G401 (cell line): ENCODE data around the gene GJA1. TPM values are rescaled to one million over a fixed set of nuclear protein-coding genes. Genes with fewer than 3 reads are reported as not detected.

Experiments used
- DNase-seq: peaks from one replicate; pipeline ENCODE4 v3.0.0-alpha.2; 2015; ENCODE audit warnings: low spot score
- in situ Hi-C: cut with HindIII; loops from 2 replicates; pipeline ENCODE4 v1.10.0; 2016; ENCODE audit warnings: low sequenced_read_pairs, mixed read lengths
- total RNA-seq: library from RNA; depleted of rRNA; stranded (reverse); fragments of >200 nt; shearing (Covaris generic); gene quantifications from 2 replicates; pipeline ENCODE4 v1.2.3, GENCODE V29; 2014; rRNA removed

GJA1 gene
- total RNA-seq, 1 experiment from 2014 or later: 402 TPM

DNA sequence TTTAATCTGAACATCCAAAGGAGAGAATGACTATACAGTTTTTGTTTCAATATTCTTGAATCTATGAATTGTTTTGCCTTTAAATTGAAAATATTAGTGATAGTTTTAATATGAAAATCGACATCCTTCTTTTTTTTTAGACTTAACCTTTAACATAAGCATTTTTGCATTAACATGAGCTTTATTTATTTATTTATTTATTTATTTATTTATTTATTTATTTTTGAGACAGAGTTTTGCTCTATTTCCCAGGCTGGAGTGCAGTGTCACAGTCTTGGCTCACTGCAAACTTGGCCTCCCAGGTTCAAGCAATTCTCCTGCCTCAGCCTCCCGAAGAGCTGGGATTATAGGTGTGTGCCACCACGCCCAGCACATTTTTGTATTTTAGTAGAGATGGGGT lies 27.6 kb downstream of the GJA1 start:
- DNase-seq: no peak
- in situ Hi-C loops: no loop called here

DNA sequence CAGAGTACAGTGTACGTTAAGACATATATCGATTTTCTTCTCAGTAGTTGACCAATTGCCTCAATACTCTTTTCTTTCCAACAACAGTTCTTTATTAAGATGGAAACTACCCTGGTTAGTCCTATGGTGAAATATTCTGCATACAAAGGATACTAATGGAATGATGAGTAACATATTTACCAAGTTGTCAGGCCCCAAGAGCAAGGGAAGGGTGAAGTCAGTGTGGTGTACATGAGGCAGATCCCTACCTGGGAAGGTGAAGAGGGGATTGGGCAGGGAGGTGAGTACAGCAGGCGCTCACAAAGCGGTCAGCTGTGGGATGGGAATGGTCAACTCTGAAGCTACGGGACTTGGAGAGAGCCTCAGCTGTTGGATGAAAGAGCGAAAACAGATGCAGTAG lies 29.7 kb downstream of the GJA1 start:
- DNase-seq: no peak

DNA sequence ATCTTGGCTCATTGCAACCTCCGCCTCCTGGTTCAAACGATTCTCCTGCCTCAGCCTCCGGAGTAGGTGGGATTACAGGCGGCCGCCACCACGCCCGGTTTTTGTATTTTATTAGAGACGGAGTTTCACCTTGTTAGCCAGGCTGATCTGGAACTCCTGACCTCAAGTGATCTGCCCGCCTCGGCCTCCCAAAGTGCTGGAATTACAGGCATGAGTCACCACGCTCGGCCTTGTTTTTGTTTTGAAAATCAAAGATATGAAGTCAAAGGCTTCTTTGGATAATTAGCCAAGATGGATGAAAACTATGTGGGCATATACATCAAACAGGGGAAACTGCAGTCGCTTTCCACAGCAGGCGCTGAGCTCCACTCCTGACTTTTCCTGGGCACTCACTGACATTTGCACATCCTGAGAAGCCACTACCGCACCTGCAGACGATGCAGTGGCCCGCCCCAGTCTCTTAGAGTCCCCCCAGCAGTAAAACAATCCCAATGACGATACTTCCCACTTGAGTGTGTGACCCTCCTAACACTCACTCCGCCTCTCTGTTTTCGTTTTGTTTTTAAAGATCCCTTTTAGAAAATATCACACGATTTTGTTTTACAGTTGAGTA lies 44.1 kb downstream of the GJA1 start:
- no peak for DNase-seq
- in situ Hi-C loops: no loop called here

More for the DNA sequence above, 29.7 kb downstream of the GJA1 start:
- in situ Hi-C loops: no loop called here

DNA sequence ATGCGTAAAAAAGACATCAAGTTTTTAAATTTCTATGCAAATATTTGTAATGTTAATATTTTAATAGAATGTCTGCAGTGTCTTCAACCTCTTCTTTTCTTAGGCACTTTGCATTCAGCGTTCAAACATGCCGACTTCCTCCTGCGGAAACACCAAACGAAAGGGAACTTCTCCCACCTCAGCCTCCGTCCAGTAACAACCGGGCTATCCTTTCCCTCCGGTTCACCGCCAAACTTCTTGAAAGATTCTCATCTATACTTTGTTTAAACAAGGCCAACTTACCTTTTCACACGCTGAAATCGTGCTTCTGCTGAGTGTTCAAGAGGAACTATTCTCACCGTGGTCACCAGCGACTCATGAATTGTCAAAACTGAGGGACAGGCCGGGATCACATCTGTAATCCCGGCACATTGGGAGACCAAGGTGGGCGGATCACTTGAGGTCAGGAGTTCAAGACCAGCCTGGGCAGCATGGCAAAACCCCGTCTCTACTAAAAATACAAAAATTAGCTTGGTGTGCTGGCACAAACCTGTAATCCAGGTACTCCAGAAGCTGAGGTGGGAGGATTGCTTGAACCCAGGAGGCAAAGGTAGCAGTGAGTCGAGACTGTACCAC lies 44.8 kb downstream of the GJA1 start:
- DNase-seq: no peak
- in situ Hi-C loops: no loop called here

DNA sequence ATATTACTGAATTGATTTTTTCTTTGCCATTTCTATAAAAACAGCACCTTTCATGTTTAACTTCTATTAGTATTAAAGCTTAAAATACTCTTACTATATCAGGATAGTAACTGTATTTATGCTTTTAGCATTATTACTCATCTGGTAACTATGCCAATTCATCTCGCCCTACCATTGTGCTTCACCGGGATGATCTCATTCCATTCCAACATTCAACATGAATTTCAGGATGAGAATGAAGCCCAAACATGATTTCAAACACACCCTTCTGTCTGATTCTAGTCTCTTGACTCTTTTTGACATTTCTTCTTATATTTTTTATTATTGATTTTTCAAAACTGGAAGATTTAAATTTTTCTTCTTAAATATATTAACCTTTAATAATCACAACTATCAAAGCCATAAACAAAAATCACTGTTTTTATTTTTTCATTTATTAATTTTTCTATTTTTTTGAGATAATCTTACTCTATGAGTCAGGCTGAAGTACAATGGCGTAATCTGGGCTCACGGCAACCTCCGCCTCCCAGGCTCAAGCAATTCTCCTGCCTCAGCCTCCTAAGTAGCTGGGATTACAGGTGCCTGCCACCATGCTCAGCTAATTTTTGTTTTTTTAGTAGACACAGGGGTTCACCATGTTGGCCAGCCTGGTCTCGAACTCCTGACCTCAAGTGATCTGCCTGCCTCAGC lies 46.7 kb downstream of the GJA1 start:
- in situ Hi-C loops: no loop called here

DNA sequence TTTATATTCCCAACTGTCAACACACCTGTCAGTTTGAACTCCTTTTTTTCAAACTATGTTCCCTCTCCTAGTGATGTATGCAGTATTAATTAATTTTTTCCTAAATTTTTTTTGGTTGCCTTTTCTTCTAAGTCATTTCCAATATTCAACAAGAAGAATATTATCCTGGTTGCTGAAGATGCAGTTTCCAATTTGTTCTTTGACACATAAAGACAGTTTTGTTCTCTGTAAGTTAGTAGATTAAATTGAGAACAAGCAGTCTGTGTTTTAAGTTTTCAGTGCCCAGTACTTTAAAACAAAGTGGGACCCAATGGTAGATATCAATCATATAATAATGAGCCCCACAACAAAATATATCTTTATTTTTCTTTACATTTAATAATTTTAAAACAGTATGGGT lies 47.3 kb downstream of the GJA1 start:
- in situ Hi-C loops: no loop called here
- DNase-seq: no peak

More for the DNA sequence above, 46.7 kb downstream of the GJA1 start:
- no peak for DNase-seq

DNA sequence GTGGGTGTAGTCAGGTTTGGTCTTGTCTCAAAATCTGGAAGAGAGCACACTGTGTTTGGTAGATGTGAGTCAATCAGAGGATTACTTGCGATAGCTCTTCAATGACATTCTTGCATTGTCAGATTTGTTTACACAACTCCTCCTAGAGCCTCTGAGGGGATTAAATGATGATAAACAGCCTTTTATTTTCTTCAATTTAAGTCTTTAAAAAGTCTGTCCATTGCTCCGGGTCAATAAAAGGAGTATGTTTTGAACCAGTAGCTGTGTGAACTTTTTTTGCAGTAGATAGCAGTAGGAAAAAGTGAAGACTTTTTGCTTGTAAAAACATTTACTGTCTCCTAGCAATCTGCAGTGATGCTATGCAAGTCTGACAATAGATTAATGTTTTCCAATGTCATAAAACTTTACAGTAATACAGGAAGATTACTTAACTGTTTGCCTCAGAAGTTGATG lies 49.9 kb downstream of the GJA1 start:
- DNase-seq: no peak
- in situ Hi-C loops: no loop called here

DNA sequence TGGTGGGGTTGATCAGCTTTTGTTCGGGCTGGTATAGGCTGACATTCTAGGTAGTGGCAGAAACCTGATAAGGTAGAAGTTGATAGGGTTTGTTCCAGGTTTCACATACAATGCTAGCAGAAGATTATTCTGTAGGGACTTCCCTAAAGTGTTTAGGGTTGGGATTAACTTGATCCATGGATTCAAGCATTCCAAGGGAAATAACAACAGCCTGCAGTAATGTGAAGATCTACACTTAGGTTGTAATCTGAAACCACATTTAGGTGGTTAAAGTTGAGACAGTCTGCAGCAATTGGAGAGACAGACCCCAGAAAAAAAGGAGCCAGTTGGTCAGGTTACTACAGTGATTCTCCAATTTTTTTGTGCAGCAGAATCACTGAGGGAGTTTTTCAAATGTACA lies 56.1 kb downstream of the GJA1 start:
- in situ Hi-C loops: no loop called here
- DNase-seq: no peak

DNA sequence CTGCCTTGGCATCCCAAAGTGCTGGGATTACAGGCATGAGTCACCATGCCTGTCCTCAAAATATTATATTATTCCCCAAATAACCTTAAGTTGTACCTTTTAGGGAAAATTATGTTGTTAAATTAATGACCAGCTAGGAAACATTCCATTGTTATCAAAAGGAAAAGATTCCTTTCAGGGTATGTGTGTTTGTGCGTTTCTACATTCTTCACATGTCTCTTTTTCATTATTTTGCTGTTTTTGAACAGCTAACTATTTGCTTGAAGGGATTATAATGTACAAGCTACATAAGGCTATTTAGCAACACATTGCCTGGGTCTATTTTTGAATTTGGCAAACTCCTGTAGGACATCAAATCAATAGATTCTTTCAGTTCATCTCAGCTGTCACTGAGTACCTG lies 57.1 kb downstream of the GJA1 start:
- no peak for DNase-seq
- in situ Hi-C loops: no loop called here

DNA sequence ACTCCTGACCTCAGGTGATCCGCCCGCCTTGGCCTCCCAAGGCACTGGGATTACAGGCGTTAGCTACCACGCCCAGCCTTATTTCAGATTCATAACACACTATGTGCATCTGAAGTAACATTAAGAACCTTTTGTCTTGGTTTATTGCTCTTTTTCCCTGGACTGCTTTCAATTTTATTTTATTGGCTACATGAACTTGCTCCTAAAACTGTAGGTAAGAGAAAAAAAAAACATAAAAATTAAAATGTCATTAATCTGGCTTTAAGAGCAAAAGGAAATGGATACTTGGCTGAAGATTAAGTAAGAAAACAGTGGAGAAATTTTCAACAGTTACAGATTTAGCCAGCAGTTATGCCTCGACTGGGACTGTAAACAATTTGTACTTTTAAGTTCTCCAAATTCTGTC lies 62.5 kb downstream of the GJA1 start:
- no peak for DNase-seq
- in situ Hi-C loops: no loop called here

DNA sequence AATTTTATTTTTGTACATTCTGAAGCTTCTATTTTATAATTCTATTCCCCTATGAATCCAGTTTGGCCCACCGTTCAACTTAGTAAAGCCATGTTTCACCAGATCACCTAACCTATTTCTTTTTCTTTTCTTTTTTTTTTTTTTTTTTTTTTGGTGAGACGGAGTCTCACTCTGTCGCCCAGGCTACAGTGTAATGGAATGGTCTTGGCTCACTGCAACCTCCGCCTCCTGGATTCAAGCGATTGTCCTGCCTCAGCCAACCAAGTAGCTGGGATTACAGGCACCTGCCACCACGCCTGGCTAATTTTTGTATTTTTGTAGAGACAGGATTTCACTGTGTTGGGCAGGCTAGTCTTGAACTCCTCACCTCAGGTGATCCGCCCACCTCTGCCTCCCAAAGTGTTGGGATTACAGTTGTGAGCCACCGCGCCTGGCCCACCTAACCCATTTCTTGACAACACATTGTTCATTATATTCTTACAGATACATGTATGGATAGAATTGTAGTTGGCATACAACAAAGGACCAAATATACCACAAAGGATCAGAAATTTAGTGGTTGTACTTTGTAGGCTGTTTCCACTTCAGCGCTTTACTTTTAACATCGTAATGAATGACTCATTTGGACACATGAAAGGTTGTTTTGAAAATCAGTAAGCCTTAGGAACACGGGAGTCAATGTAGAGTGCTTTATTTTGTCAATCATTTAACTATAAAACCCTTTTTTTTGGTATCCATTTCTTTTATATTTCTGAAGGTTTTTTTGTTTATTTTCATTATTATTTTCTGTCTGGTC lies 63.2 kb downstream of the GJA1 start:
- in situ Hi-C loops: no loop called here
- DNase-seq: no peak

Other genes starting within 250 kb of the GJA1 start
- gene TBC1D32, start 101.2 kb upstream of the GJA1 start, total RNA-seq: 6.6 and 11.6 TPM in 2 replicates